ENCODE data around the gene ZDHHC21.

- no peak for TF ChIP-seq EZH2 (IDR thresholded peaks at IDR 0.05; ENCODE audit: borderline replicate concordance, low read depth, low read length, severe bottlenecking)
- TF ChIP-seq CTCF (IDR thresholded peaks at IDR 0.05; ENCODE audit: borderline replicate concordance, extremely low read depth, low read length, poor library complexity, severe bottlenecking): no peak
These were observed 38.3 kb downstream of the ZDHHC21 start for GRCh38 chr9:14654932-14655331.

All from DND-41 (cell line).